ENCODE data around the gene PPP4R3A. TPM values are rescaled to one million over a fixed set of nuclear protein-coding genes. Genes with fewer than 3 reads are reported as not detected.
"Not testable (repeated sequence)": the region's sequence is repeated elsewhere in the genome, so short reads cannot be mapped to it uniquely, and the experiment has no call there.

PPP4R3A gene
- total RNA-seq = 175 TPM

GRCh38 chr14:91510171-91511042 lies at the start of gene PPP4R3A:
TSS of gene PPP4R3A (minus strand) at chr14:91510310. CDS start at chr14:91509647, 663 bp downstream.
- no peaks in the 10 kb centered on the region for H3K27me3 ChIP-seq (ENCODE audit: insufficient read depth, low read length)
- peaks cover 35% of the 10 kb centered on the region for H3K4me1 ChIP-seq (ENCODE audit: insufficient read depth, low read length)
- peak within 1 kb of the TSS; percentile 90 for H3K4me3 ChIP-seq (ENCODE audit: low read length)
- H3K9me3 ChIP-seq (ENCODE audit: low read depth, low read length) = no peaks in the 10 kb centered on the region

- no peaks in the 10 kb centered on the region for H3K27me3 ChIP-seq (ENCODE audit: insufficient read depth, low read length)
- H3K4me1 ChIP-seq (ENCODE audit: insufficient read depth, low read length) = no peaks in the 10 kb centered on the region
- no peaks in the 10 kb centered on the region for H3K9me3 ChIP-seq (ENCODE audit: low read depth, low read length)
- no peak overlapping the region for H3K4me3 ChIP-seq (ENCODE audit: low read length)
Observed at GRCh38 chr14:91555531-91555930, 45.4 kb upstream of the PPP4R3A start.

DNA sequence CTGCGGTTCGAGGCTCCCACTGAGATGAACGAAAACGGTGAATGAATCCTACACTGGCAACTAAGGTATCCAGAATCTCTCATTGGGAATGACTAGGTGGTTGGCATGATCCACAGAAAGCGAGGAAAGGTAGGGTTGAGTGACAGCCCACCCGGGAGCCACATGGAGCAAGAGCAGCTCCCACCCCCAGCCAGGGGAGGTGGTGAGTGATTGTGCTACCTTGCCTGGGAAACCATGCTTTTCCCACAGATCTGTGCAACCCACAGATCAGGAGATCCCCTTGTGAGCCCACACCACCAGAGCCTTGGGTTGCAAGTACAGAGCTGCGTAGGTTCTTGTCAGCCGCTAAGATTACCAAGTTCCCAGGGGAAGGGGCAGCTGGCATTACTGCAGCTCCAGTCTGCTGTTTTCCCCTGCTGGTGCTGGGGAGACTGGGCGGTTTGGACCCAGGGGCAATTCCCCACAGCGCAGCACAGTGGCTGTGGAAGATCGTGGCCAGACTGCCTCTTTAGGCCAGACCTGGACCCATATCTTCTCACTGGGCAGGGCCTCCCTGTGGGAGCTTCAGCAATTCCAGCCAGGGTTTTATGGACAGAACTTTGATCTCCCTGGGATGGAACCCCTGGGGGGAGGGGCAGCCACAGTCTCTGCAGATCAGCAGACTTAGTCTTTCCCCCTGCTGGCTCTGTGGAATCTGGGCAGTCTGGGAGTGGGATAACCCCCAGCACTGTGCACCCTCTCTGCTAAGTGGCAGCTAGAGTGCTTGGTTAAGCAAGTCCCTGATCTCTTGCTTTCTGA lies 44.6 kb upstream of the PPP4R3A start:
- Histone ChIP-seq H3K4me3 (ENCODE audit: low read length) (no peak overlapping the region), H3K9me3 (ENCODE audit: low read depth, low read length) (no peaks in the 10 kb centered on the region), H3K27me3 (ENCODE audit: insufficient read depth, low read length) (no peaks in the 10 kb centered on the region), H3K4me1 (ENCODE audit: insufficient read depth, low read length) (no peaks in the 10 kb centered on the region)

- Histone ChIP-seq H3K4me3 (ENCODE audit: low read length) (no peak overlapping the region), H3K4me1 (ENCODE audit: insufficient read depth, low read length) (no peaks in the 10 kb centered on the region), H3K9me3 (ENCODE audit: low read depth, low read length) (no peaks in the 10 kb centered on the region), H3K27me3 (ENCODE audit: insufficient read depth, low read length) (no peaks in the 10 kb centered on the region)
Observed at GRCh38 chr14:91548108-91548507, 38.0 kb upstream of the PPP4R3A start.

- no peak overlapping the region for H3K4me3 ChIP-seq (ENCODE audit: low read length)
- H3K27me3 ChIP-seq (ENCODE audit: insufficient read depth, low read length) = no peaks in the 10 kb centered on the region
- peaks cover 10% of the 10 kb centered on the region for H3K9me3 ChIP-seq (ENCODE audit: low read depth, low read length)
- no peaks in the 10 kb centered on the region for H3K4me1 ChIP-seq (ENCODE audit: insufficient read depth, low read length)
Observed at GRCh38 chr14:91545946-91546716, 36.0 kb upstream of the PPP4R3A start.

DNA sequence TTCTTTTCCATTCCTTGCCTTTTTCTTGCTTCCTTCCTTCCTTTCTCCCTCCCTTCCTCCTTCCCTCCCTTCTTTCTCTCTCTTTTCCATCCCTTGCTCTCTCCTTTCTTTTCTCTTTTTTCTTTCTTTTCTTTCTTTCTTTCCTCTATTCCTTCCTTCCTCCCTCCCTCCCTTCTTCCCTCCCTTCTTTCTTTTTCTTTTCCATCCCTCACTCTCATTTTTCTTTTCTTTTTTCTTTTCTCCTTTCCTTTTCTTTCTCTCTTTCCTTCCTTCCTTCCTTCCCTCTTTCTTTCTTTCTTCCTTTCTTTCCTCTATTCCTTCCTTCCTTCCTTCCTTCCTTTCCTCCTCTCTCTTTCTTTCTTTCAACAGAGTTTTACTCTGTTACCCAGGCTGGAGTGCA lies 35.1 kb upstream of the PPP4R3A start:
- Histone ChIP-seq H3K9me3 (ENCODE audit: low read depth, low read length) (peaks cover 10% of the 10 kb centered on the region), H3K4me1 (ENCODE audit: insufficient read depth, low read length) (no peaks in the 10 kb centered on the region), H3K4me3 (ENCODE audit: low read length) (no peak overlapping the region), H3K27me3 (ENCODE audit: insufficient read depth, low read length) (no peaks in the 10 kb centered on the region)

DNA sequence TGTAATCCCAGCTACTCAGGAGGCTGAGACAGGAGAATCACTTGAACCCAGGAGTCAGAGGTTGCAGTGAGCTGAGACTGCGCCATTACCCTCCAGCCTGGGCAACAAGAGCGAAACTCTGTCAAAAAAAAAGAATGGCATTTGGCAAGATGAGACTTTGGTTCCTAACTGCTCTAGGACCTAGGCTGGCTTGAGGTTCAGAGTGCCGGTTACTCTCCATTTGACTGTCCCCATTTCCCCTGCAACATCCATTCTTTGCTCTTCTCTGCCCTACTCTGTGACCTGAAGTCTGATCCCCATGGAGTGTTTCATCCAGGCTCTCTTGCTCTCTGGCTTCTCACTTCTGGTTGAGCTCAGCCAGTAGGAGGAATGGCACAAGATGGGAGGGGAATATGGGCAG lies 26.2 kb upstream of the PPP4R3A start:
- Histone ChIP-seq H3K4me3 (ENCODE audit: low read length) (no peak overlapping the region), H3K4me1 (ENCODE audit: insufficient read depth, low read length) (no peaks in the 10 kb centered on the region), H3K9me3 (ENCODE audit: low read depth, low read length) (no peaks in the 10 kb centered on the region), H3K27me3 (ENCODE audit: insufficient read depth, low read length) (no peaks in the 10 kb centered on the region)

DNA sequence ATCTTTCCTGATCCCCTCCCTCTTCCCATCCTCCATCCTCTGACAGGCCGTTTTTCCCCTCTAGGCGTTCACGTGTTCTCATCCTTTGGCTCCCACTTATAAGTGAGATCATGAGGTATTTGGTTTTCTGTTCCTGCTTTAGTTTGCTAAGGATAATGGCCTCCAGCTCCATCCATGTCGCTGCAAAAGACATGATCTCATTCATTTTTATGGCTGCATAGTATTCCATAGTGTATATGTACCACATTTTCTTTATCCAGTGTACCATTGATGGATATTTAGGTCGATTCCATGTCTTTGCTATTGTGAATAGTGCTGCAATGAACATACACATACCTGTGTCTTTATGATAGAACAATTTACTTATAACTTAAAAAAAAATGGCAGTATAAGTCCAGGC lies 23.9 kb upstream of the PPP4R3A start:
- not testable (repeated sequence) for H3K9me3 ChIP-seq (ENCODE audit: low read depth, low read length); H3K27me3 ChIP-seq (ENCODE audit: insufficient read depth, low read length); H3K4me3 ChIP-seq (ENCODE audit: low read length); H3K4me1 ChIP-seq (ENCODE audit: insufficient read depth, low read length)

DNA sequence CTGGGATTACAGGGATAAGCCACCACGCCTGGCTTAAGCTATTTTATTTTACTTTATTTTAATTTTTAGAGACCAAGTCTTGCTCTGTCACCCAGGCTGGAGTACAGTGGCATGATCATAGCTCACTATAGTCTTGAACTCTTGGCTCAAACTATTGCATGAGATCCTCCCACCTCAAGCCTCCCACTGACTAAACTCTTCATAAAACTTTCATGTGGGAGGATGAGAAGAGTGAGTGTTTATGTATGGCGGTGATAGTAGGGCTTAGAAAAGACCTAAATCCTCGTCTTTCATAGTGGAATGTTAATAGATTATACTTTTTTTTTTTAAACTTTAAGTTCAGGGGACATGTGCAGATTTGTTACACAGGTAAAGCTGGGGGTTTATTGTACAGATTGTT lies 23.5 kb upstream of the PPP4R3A start:
- no peaks in the 10 kb centered on the region for H3K9me3 ChIP-seq (ENCODE audit: low read depth, low read length)

GRCh38 chr14:91523972-91524371 lies 13.9 kb upstream of the PPP4R3A start:
- peaks cover 12% of the 10 kb centered on the region for H3K4me1 ChIP-seq (ENCODE audit: insufficient read depth, low read length)
- no peak overlapping the region for H3K4me3 ChIP-seq (ENCODE audit: low read length)
- no peaks in the 10 kb centered on the region for H3K9me3 ChIP-seq (ENCODE audit: low read depth, low read length)
- H3K27me3 ChIP-seq (ENCODE audit: insufficient read depth, low read length) = no peaks in the 10 kb centered on the region

More for the DNA sequence above, 23.5 kb upstream of the PPP4R3A start:
- H3K27me3 ChIP-seq (ENCODE audit: insufficient read depth, low read length) = no peaks in the 10 kb centered on the region
- no peaks in the 10 kb centered on the region for H3K4me1 ChIP-seq (ENCODE audit: insufficient read depth, low read length)
- no peak overlapping the region for H3K4me3 ChIP-seq (ENCODE audit: low read length)

DNA sequence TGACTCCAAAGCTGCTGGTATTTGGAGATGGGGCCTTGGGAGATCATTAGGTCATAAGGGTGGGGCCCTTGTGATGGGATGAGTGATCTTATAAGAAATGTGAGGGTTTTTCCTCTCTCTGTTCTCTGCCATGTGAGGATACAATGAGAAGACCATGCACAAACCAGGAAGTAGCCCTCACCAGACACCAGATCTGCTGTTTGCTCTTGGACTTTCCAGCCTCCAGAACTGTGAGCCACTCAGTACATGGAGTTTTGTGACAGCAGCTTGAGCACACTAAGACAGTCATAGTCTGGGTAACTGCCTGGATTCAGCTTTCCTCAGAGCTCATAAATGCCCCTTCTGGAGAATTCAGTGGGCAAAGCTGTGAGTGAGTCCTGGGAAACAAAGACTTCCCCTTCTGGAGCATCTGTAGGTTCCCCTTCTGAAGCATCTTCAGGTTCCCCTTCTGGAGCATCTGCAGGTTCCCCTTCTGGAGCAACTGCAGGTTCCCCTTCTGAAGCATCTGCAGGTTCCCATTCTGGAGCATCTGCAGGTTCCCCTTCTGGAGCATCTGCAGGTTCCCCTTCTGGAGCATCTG lies 11.0 kb upstream of the PPP4R3A start:
- Histone ChIP-seq H3K9me3 (ENCODE audit: low read depth, low read length) (no peaks in the 10 kb centered on the region), H3K4me3 (ENCODE audit: low read length) (no peak overlapping the region)

GRCh38 chr14:91520138-91520537 lies 10.0 kb upstream of the PPP4R3A start:
- Histone ChIP-seq H3K4me1 (ENCODE audit: insufficient read depth, low read length) (peaks cover 22% of the 10 kb centered on the region), H3K9me3 (ENCODE audit: low read depth, low read length) (no peaks in the 10 kb centered on the region), H3K27me3 (ENCODE audit: insufficient read depth, low read length) (no peaks in the 10 kb centered on the region), H3K4me3 (ENCODE audit: low read length) (no peak overlapping the region)

More for the DNA sequence above, 11.0 kb upstream of the PPP4R3A start:
- Histone ChIP-seq H3K4me1 (ENCODE audit: insufficient read depth, low read length) (peaks cover 20% of the 10 kb centered on the region), H3K27me3 (ENCODE audit: insufficient read depth, low read length) (no peaks in the 10 kb centered on the region)

- Histone ChIP-seq H3K4me1 (ENCODE audit: insufficient read depth, low read length) (peaks cover 22% of the 10 kb centered on the region), H3K9me3 (ENCODE audit: low read depth, low read length) (no peaks in the 10 kb centered on the region), H3K4me3 (ENCODE audit: low read length) (no peak overlapping the region), H3K27me3 (ENCODE audit: insufficient read depth, low read length) (no peaks in the 10 kb centered on the region)
Observed at GRCh38 chr14:91519239-91520036, 9.3 kb upstream of the PPP4R3A start.

Measured in mononuclear cell (primary cell).